ENCODE data around the gene MYL12A.

- TF ChIP-seq, protein P1, sequence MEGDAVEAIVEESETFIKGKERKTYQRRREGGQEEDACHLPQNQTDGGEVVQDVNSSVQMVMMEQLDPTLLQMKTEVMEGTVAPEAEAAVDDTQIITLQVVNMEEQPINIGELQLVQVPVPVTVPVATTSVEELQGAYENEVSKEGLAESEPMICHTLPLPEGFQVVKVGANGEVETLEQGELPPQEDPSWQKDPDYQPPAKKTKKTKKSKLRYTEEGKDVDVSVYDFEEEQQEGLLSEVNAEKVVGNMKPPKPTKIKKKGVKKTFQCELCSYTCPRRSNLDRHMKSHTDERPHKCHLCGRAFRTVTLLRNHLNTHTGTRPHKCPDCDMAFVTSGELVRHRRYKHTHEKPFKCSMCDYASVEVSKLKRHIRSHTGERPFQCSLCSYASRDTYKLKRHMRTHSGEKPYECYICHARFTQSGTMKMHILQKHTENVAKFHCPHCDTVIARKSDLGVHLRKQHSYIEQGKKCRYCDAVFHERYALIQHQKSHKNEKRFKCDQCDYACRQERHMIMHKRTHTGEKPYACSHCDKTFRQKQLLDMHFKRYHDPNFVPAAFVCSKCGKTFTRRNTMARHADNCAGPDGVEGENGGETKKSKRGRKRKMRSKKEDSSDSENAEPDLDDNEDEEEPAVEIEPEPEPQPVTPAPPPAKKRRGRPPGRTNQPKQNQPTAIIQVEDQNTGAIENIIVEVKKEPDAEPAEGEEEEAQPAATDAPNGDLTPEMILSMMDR (IDR thresholded peaks at IDR 0.05) = no peak
- no peak for TF ChIP-seq POLR2A (IDR thresholded peaks at IDR 0.05)
These were observed 36.2 kb upstream of the MYL12A start for GRCh38 chr18:3211236-3211992.
